GM21367 (cell line): ENCODE measurements around the gene HES7.
A peak's percentile ranks its signal among the peaks of the same experiment; 100 is the strongest.

Experiments used
- ATAC-seq: cut with Tn5 transposase; IDR thresholded peaks from one replicate; pipeline ENCODE4 v1.9.1; 2021; ENCODE audit not compliant: unreplicated experiment

The HES7 gene

DNA sequence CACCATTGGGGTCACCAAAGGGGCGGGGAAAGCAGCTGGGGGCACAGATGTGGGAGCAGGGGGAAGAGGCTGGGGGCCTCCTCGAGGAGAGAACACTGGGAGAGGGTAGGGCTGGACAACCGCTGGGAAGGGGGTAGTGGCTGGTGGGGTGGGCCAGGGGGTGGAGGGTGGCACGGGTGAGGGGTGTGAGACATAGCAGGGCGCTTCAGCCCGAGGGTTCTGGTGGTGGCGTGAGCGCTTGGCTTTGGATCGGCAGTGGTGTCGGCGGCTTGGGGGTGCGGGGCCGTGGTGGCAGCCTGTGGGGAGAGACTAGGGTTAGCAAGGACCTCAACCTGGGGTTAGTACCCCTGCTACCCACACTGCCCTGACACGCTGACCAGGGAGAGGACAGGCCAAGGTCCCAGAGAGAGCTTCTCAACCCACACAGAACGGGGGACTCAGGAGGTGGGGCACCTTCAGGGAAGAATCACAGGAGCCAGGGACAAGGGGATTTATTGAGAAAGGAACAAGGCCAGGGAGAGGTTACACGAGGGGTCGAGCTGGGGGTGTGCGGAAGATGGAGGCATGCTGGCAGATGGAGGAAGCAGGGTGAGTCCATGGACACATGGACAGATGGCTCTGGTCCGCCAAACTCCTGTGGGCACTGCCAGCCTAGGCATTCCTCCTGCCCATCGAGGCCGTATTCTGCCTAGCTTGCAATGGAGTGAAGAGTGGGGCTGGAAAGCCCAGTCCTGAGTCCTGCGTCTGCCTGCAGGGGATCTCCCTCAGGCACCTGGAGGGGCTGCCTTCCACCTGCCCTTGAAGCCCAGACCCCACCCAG, 19.9 kb upstream of the HES7 start:
- ATAC-seq, result no peak

DNA sequence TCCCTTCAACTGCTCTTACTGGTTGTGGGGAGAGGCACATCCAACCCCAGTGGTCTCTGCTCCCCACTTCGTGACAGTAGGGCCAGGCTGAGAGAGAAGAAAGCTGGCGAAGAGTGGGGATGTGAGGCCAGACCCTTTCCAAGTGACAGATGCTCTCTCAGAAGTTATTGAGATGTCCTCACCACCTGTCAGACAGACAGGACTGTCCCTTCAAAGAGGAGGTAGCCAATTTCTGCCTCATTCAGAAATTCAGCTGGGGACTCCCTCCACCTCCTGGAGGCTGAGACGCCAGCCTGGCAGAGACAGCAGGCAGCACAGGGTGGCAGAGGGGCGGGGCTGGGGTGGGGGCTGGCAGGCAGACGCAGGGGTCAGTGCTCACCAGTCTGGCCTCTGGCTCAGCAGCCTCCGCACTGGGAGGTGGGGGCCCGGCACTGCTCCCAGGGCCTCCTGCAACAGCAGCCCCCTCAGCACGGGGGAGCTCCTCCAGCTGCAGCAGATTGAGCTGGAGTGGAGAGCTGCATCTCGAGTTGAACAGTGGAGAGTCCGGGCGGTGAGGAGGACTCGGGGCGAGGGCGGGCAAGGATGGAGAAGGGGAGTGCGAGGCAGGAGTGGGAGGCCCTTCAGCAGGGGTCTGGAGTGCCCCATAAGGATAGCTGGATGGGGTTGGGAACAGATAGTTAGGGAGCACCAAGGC, 19.1 kb upstream of the HES7 start:
- no peak for ATAC-seq

DNA sequence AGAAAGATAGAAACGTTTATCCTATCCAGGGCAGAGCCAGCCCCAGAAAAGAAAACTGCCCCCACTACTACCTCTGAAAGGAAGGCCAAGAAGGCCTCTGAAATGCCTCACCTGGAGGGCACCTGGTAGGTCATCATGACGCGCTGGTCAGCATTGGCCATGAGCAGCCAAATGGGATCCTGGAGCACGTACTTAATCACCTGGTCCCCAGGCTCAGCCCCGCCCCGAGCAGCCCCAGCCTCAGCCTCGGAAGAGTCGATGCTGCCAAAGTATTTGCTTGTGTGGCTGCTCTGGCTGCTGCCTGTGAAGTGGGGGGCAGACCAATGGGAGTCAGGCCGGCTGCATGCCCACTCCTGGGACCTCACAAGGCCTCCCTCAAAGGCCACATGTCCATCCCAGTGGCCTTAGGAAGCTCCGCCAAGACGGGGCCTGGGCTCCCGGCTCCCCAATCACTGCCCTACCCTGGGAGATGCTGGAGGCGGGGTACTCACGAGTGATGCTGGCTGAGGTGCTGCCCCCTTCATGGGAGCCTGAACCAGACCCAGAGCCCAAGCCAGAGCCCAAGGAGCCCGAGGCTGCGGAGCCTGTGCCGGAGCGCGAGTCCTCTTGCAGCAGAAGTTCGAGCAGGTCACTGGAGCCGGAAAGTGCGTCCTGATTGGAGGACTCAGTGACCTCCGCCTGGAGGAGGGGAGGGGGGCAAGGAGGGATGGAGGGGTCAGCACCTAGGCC, 18.4 kb upstream of the HES7 start:
- no peak for ATAC-seq

DNA sequence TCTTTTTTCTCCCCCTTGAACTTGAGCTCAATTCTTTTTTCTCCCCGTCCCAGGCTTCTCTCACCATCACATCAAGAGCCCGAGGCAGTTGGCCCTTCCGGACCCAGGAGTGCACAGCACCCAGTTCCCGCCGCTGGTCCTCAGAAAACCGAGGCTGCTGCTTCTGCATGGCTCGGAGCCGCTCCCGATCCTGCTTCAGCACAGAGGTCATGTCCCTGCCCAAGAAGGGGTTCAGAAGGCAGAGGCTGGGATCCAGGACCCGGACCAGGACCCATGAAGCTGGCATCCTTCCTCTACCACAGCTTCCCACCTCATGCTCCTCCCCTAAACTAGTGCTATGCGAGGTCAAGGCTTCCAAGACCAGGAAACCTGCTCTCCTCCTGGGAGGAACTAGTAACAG, 17.8 kb upstream of the HES7 start:
- no peak for ATAC-seq

DNA sequence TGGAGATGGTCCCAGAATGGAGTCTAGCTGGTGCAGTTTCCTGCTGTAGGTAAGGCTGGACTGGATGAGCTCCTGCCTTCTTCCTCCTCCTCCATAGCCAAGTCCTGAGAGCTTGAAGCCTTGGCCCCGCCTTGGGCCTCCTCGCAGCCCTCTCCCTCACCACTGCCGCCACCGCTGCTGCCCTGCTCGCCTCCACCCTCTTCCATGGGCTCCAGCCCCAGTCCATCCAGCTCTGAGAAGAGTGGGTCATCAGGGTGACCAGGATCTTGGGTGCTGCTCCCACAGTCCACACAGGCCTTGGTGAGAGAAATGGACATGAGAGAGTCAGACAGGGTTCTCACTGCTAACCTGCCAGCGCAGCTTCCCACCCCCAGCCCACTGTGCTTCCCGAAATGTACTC, 17.1 kb upstream of the HES7 start:
- ATAC-seq, result no peak

DNA sequence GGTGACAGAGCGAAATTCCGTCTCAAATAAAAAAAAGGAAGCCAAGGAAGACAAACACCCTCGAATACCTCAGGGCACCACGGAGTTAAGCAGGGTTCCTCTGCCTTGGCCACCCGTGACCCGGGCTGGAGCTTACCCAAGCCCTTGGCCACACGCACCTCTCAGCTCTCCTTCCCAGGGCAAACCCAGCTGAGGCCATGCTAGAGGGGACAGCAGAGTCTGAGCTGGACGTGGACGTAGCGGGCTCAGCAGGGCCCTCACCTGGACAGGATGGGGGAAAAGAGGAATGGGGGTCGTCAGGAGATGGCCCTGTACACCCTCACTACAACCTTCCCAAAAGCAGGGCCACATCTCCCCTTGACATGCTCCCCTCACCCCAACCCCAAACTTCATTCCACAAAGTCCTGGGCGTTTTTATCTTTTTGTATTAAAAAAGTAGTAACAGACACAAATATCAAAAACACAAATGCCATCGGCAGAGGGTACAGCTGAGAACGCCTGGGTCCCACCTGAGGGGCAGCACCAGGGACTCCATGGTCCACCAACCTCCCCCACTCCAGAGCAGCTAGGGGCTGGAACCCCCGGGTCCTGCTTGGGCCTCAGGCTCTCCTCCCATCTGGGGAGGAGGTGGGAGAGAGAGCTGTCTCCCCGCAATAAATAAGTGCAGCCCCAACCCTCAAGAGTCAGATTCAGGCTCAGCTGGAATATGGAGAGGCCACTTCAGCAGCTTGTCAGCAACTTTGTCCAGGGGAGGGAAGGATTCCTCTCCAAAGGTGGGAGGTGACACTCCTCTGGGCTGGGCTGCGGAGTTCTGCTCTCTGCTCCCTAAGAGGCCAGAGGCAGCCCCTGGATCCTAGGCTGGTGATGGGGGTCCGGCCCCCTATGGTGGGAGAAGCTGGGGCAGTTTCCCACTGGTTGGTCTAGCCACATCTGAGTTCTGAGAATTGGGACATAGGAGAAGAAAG, 16.4 kb upstream of the HES7 start:
- no peak for ATAC-seq

DNA sequence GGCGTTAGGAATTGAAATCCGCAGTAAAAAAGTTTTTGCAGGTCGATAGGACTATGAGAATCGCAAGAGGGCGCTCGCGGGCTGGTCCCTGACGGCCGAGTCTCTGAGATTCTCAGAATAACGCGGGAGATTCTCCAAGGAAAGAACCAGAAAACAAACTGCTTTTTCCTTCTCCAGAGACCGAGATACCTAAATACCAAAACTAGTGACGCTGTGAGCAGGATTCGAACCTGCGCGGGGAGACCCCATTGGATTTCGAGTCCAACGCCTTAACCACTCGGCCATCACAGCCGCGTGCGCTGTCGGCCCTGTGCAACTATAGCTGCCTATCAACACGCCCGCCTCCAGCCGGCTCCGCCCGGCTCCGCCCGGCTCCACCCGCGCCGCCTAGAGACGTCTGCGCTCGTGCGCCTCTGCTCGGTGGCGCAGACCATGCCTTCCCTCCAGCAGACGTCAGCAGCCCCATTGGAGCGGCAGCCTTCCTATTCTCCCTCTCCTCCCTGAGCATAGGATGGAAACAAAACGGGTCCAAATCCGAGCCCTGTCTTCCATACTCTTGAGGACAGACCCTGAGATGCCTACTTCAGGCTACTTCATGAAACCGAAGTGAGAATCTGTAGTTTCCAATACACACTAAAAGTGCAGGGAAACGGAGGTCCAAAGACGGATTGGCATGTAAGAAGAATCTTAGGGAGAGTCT, 14.9 kb upstream of the HES7 start:
- ATAC-seq, result peak; percentile 49

DNA sequence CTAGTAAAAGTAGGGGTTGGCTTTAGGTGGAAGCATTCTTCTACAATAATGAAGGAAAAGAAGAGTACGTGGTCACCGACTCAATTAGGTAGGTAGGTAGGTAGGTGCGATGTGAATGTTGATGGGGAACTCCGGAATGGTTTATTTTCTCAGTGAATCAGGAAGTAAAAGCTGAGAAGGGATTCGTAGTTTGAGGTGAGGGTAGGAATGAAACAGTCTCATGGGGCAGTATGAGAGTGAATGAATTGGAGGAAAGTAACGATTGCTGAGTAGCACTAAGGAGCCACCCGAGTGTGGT, 14.4 kb upstream of the HES7 start:
- no peak for ATAC-seq

DNA sequence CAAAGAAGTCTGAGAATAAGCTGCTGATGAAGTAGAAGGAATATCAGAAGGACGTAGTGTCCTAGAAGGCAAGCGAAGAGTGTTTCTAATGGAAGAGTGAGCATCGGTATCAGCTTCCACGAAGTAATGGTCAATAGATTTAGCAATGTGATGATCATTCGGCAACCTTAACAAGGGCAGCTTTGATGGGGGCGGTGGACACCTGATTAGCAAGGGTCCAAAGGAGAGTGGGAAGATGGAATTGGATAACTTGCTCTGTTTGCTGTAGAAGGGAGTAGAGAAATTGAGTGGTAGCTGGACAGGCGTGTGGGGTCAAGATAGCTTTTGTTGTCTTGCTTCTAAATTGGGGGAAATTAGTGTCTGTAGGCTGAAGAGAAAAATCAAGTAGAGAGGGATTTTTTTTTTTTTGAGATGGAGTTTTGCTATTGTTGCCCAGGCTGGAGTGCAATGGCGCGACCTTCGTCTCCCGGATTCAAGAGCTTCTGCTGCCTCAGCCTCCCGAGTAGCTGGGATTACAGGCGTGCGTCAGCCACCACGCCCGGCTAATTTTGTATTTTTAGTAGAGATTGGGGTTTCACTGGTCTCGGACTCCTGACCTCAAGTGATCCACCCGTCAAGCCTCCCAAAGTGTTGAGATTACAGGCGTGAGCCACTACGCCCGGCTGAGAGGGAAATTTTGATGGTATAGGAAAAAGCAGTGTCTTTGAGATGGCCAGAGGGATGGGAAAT, 13.9 kb upstream of the HES7 start:
- no peak for ATAC-seq

DNA sequence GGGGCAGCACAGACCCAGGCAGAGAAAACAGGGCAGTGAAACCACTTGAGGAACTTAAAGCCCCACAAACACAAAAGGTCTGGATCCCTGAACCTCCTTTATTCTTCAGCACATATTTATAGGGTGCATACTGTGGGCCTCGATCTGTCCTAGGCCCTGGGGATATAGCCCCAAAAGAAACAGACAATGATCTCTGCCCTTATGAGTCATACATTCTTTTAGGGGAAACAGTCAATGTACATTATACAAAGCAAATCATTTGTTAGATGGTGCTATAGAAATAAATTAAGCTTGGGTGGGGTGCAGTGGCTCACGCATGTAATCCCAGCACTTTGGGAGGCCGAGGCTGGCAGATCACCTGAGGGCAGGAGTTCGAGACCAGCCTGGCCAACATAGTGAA, 10.0 kb upstream of the HES7 start:
- ATAC-seq, result no peak

DNA sequence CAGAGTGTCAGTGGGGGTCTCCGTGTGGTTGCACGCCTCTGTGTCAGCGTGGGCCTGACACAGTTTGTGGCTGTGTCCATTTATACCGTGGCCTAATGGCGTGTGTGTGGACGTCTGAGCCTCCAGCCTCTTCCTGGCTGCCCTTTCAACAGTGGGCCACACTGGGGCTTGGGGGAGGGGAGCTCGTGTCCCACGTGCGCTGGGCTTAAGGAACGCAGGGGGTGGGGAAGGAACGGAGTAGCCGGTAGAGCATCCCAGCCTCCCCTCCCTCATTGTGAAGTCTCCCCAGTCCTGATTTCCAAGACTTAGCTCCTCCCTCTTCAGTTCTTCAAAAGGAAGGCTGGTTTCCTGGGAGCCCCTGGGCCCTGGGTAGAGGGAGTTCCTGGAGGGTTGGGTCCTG, 9.5 kb upstream of the HES7 start:
- ATAC-seq, result no peak

DNA sequence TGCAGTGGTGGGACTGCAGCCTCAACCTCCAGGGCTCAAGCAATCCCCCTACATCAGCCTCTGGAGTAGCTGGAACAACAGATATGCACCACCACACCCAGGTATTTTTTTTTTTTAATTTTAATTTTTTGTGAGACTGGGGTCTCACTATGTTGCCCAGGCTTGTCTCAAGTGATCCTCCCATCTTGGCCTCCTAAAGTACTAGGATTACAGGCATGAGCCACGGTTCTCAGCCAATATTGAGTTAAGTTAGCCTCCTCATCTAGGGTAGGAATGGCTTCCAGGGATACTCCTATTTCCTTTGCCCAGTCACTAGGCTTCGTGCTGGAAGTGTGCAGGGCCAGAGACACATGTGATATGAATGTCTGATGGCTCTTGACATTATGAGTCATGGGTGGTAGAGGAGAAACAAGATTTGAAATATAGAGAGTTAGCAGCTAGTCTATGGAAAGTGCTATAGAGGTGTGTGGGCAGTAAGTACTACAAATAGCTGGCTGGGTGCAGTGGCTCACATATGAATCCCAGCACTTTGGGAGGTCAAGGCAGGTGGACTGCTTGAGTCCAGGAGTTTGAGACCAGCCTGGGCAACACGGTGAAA, 8.0 kb upstream of the HES7 start:
- ATAC-seq, result no peak

DNA sequence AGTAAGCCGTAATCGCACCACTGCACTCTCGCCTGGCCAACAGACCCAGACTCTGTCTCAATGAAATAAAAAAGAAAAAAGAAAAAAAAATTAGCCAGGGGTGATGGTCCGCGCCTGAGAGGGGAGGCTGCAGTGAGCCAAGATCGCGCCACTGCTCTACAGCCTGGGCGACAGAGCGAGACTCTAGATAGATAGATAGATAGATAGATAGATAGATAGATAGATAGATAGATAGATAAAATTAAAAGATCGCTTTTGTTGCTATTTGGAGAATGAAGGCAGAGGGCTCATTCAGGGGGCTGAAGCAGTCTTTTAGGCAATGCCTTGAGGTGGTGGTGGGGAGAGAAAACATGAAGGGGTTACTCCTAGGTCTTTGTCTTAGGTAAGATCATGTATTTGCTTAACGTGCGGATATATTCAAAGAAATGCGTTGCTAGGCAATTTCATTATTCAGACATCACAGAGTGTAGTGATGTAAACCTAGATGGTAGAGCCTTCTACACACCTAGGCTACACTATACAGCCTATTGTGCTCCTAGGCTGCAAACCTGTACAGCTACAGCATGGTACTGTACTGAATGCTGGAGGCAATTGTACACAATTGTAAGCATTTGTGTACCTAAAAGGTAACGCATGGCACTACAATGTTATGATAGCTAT, 4.3 kb upstream of the HES7 start:
- no peak for ATAC-seq

DNA sequence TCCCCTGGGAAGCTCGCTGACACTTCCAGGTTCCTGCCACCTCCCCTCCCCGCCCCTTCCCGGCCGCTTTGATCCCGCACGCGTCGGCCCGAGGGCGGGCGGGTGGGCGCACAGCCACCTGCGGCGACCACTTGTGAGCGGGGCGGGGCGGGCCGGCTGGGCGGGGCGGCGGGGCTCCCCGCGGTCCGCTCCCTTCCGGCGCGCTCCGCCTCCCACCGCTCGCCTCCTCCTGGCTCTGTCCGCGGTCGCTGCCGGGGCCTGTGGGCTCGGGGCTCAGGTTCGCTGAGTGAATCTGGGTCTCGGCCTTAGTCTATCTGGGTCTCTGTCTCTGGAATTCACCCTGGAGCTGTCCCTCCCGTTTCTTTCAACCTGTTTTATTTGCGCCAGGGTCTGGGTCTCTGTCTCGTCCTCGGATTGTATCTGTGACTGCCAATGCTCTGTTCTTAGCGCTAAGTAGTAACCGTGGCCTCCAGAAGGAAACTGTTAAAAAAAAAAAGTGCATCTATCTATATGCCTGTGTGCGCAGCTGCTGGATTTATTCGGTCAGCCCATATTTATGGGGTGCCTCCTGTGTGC, 2.7 kb upstream of the HES7 start:
- no peak for ATAC-seq

DNA sequence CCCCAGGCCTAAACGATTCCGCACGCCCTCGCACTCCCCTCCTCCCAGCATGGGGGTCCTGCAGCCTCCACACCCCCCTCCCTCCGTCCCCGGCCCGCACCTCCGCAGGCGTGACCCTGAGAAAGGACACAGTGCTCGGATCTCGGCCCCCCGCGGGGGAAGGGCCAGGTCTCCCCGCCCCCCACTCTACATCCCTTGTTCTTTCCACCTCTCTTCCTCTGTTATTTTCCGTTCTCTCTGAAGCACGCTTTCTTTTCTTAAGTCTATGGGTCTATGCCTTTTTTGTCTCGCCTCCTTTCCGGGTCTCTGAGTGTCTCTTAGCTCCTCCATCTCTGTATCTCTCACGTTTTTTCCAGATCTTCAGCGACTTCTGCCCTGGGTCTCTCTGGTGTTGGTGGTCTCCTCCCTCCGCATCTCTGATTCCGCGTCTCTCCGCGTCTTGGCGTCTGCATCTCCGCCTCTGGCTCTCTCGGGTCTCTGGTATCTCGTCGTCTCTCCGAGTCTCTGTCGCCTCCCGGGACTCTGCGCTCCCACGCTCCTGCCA, 2.1 kb upstream of the HES7 start:
- no peak for ATAC-seq

DNA sequence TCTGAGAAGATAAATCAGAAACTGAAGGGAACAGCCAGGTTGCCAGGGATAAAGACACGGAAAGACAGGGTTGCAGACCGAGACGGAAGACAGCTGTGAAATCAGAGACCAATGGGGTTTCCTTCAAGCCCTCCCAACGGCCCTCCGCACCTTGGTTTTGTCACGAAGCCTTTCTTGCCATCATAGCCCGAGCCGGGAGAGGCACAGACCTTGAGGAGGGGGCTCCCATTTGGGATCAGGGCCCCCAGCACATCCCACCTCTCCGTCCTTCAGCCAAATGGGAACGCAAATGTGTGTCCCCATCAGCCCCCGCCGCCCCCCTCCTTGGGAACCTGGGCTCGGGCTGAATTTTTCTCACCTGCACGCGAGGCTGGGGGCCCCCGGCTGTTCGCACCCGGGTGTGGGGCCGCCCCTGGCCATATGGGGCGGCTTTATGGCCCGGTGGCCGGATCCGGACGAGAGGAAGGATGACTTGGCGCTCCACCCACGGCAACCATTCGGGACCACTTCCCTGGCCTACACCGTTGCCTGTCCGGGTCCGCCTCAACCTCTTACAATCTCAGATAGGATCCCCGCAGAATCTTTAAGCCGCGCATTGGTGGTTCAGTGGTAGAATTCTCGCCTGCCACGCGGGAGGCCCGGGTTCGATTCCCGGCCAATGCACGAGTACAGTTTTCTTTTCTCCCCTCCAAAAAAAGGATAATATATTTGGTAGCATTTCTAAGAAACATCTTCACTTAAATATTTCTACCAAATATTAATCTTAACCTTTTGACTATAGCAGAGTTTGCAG, 1.4 kb upstream of the HES7 start:
- no peak for ATAC-seq

DNA sequence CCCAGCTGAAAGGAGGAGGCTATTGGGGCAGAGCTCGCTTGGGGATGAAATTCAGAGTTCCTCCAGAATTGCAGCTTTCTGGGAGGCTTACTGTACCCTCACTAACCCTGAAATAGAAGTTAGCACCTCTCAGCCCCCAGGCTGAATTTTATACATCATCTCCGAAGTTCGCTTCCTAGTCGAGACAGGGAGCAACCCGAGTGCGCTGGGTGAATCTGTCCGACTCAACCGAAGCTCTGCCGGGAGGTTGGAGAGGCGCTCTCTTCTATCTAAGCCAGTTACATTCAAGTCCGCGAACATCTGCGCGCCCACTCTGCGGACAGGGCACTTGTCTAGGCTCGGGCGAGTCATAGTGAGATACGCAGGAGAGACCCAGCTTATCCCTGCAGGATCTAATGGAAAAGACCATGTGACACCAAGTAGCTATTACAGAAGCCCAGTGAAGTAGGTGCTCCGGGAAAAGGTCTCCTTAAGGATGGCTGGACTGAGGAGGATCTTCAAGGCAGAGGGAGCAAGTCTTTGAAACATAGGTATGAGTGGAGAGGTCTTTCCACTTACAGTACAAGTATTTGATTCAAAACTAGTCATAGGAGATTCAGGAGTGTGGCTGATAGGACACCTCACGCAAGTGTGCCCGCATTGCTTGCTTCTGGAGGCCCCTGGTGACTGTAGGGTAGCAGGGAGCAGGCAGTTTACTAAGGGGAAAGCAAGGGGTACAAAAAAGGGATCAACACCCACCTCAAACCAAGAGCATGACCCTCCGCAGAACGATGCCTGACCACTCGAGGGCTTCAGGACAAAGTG, 646 bp upstream of the HES7 start:
- no peak for ATAC-seq
